ENCODE data around the gene RANBP17. TPM values are rescaled to one million over a fixed set of nuclear protein-coding genes. Genes with fewer than 3 reads are reported as not detected.

The RANBP17 gene
- polyA plus RNA-seq, 1 of the 3 experiments (the other 2 are of a cell fraction): 6.0 TPM

GRCh38 chr5:171272996-171273970 lies 411.5 kb downstream of the RANBP17 start (continued):
- TF ChIP-seq SMC3 (IDR thresholded peaks at IDR 0.05; ENCODE audit: low read depth, low read length) (peak; percentile 76), TAF1 (IDR thresholded peaks at IDR 0.05; ENCODE audit: borderline replicate concordance, low read depth, low read length) (no peak), RXRA (IDR thresholded peaks at IDR 0.05; ENCODE audit: borderline replicate concordance, low read depth) (no peak), PBX3 (IDR thresholded peaks at IDR 0.05) (no peak; the same call in 1 of the 2 replicates), RFX5 (IDR thresholded peaks at IDR 0.05; ENCODE audit: low read length) (no peak), EZH2phosphoT487 (IDR thresholded peaks at IDR 0.05; ENCODE audit: borderline replicate concordance, low read depth) (no peak), SIN3A (IDR thresholded peaks at IDR 0.05; ENCODE audit: borderline replicate concordance, low read depth, low read length) (no peak), TEAD4 (IDR thresholded peaks at IDR 0.05; ENCODE audit: borderline replicate concordance, insufficient read depth) (no peak), TCF12 (IDR thresholded peaks at IDR 0.05) (no peak), FOXM1 (IDR thresholded peaks at IDR 0.05; ENCODE audit: low read depth) (no peak), ELF1 (IDR thresholded peaks at IDR 0.05) (no peak), YY1 (IDR thresholded peaks at IDR 0.05; ENCODE audit: low read depth) (no peak), MEF2A (IDR thresholded peaks at IDR 0.05; ENCODE audit: borderline replicate concordance, low read depth) (no peak)

GRCh38 chr5:171275841-171276544 lies 414.2 kb downstream of the RANBP17 start:
- Histone ChIP-seq H3K4me3 (ENCODE audit: low read depth in 2 of 2, low read length in 1 of 2) (no peak overlapping the region), H3K79me2 (ENCODE audit: insufficient read depth) (no peaks in the 10 kb centered on the region), H3F3A (replicated peaks; ENCODE audit: insufficient read depth) (peaks cover 12% of the 10 kb centered on the region), H3K9ac (no peak overlapping the region), H3K27ac (ENCODE audit: low read depth in 2 of 2, low read length in 1 of 2) (peak overlapping the region in 1 of 2 experiments; percentile 85; a peak in 2 of 4 replicates), H3K4me1 (ENCODE audit: control insufficient read depth in 1 of 2, insufficient read depth in 2 of 2, low read depth in 1 of 2, low read length in 1 of 2) (peaks cover 0 to 16% of the 10 kb centered on the region in 2 experiments; a peak in 2 of 4 replicates), H2AFZ (ENCODE audit: low read depth) (no peak overlapping the region), H3K36me3 (replicated peaks in 1 of 2; ENCODE audit: control insufficient read depth in 1 of 2, insufficient read depth in 2 of 2, low read length in 1 of 2) (no peaks in the 10 kb centered on the region), H4K20me1 (ENCODE audit: insufficient read depth) (no peaks in the 10 kb centered on the region), H3K9me2 (no peaks in the 10 kb centered on the region), H3K4me2 (no peak overlapping the region), H3K9me3 (no peaks in the 10 kb centered on the region), H3K27me3 (ENCODE audit: insufficient read depth) (no peaks in the 10 kb centered on the region)
- 77% methylated on average over 5 of the region's 5 CpGs for WGBS (ENCODE audit: low lambda C conversion rate)
- peak; percentile 58 for DNase-seq
- POLR2A ChIA-PET: no interaction called here
- TF ChIP-seq RCOR1 (IDR thresholded peaks at IDR 0.05; ENCODE audit: low read length) (peak; percentile 52), NRF1 (IDR thresholded peaks at IDR 0.05; ENCODE audit: low read depth, low read length) (no peak), EP300 (IDR thresholded peaks at IDR 0.05; ENCODE audit: borderline replicate concordance in 1 of 2, low read depth in 1 of 2, low read length in 1 of 2) (peak in 1 of 2 experiments; percentile 59; a peak in 1 of 4 replicates), CHD2 (IDR thresholded peaks at IDR 0.05; ENCODE audit: low read length, partially characterized antibody) (peak; percentile 53), FOXJ3 (CRISPR knock-in tag; IDR thresholded peaks at IDR 0.05) (0 out of 2 replicates have a peak, but pooled peaks have one; percentile 35), GATA2 (CRISPR knock-in tag; IDR thresholded peaks at IDR 0.05) (peak; percentile 18; the same call in 1 of the 2 replicates), ELF1 (IDR thresholded peaks at IDR 0.05) (no peak)
- CTCF ChIA-PET: interaction anchor here (0.9 to 2.1 kb wide), 7 partner anchors 31 to 289 kb away, joined by 3 to 8 read pairs (median 4); no protein-coding TSS in a partner anchor

Measured in SK-N-SH (cell line).